RWPE1 (cell line): ENCODE results near the gene VPS54.

ENCODE experiments used
- CTCF ChIA-PET: fragments of 350-600 bp; sonication (Branson Sonifier 250); formaldehyde crosslinking; extraction: SDS; loops from one replicate; lab custom pipeline; 2021; lab: Yijun Ruan, JAX
- POLR2A ChIA-PET: fragments of 400-600 bp; formaldehyde crosslinking; extraction: SDS; loops from one replicate; lab custom pipeline; 2020; ENCODE audit warnings: antibody characterized with exemption; ENCODE audit not compliant: low non-redundant PET; lab: Yijun Ruan, JAX
- DNase-seq: peaks from one replicate; pipeline ENCODE4 v3.0.0; 2012; ENCODE audit warnings: low spot score
- H3K27ac ChIP-seq: fragments of 450-650 bp; 2 replicates; pipeline ENCODE4 v1.5.1; 2017
- CTCF ChIP-seq: fragments of 450-650 bp; conservative IDR thresholded peaks from 2 replicates; pipeline ENCODE4 v1.5.1; 2017; ENCODE audit warnings: low read depth, mild to moderate bottlenecking

Gene VPS54

GRCh38 chr2:63858291-63858690 is 160.9 kb downstream of the VPS54 start:
- POLR2A ChIA-PET = no interaction called here
- DNase-seq = no peak
- no peak overlapping the region for H3K27ac ChIP-seq
- CTCF ChIA-PET = interaction anchor here (1.0 kb wide), 1 partner anchor 269 kb away, joined by 3 read pairs; no protein-coding TSS in a partner anchor
- no peak for TF ChIP-seq CTCF

DNA sequence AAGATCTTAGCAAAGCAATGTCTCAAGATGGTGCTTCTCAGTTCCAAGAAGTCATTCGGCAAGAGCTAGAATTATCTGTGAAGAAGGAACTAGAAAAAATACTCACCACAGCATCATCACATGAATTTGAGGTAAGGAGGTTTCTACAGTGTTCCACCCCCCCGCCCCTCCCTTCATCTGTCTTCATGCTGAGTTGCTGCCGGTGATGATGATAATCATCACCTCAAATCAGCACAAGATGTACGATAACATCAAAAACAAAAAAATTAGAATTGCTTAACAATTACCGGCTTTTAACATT is 163.0 kb downstream of the VPS54 start:
- DNase-seq = no peak
- ChIA-PET CTCF (interaction anchor here (0.5 to 1.0 kb wide), 2 partner anchors 164 to 577 kb away, joined by 3 read pairs; no protein-coding TSS in a partner anchor), POLR2A (no interaction called here)
- no peak for TF ChIP-seq CTCF
- no peak overlapping the region for H3K27ac ChIP-seq

DNA sequence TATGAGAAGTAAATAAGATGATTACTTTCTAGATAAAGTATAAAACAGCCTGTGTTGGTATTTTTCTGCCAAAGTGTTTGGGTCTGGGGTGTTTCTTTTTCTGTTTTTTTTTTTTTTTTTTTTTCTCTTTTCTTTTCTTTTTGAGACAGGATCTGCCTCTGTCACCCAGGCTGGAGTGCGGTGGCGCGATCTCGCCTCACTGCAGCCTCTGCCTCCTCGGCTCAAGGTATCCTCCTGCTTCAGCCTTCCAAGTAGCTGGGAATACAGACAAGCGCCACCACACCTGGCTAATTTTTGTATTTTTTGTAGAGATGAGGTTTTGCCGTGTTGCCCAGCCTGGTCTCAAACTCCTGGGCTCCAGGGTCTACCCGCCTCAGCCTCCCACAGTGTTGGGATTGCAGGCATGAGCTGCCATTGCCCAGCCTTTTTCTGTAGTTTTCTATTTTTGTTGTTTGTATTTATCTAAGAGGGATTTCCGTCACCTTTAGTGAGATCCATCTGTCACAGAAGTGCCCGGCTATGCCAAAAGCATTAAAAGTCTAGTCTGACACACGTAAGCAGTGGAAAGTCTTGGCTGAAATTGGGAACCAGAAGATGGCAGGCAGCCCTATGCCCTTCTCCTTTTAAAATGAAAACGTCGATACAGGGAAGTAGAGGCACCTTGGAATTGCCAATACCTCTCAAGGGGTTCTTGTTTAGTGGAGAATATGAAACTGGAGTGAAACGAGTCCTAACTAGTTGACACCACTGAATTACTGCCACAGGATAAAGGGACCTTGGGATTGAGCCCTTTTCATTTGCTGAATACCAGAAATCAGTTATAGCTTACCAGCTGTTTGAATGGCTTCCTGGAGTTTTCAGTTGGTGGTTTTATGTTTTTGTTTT is 163.6 kb downstream of the VPS54 start:
- DNase-seq = no peak
- ChIA-PET POLR2A (no interaction called here), CTCF (interaction anchor here (0.5 to 1.0 kb wide), 2 partner anchors 164 to 577 kb away, joined by 3 read pairs; no protein-coding TSS in a partner anchor)
- no peak overlapping the region for H3K27ac ChIP-seq
- TF ChIP-seq CTCF = no peak

GRCh38 chr2:63853527-63854310 is 165.5 kb downstream of the VPS54 start:
- ChIA-PET POLR2A (no interaction called here), CTCF (no interaction called here)
- TF ChIP-seq CTCF = no peak
- DNase-seq = no peak
- no peak overlapping the region for H3K27ac ChIP-seq

DNA sequence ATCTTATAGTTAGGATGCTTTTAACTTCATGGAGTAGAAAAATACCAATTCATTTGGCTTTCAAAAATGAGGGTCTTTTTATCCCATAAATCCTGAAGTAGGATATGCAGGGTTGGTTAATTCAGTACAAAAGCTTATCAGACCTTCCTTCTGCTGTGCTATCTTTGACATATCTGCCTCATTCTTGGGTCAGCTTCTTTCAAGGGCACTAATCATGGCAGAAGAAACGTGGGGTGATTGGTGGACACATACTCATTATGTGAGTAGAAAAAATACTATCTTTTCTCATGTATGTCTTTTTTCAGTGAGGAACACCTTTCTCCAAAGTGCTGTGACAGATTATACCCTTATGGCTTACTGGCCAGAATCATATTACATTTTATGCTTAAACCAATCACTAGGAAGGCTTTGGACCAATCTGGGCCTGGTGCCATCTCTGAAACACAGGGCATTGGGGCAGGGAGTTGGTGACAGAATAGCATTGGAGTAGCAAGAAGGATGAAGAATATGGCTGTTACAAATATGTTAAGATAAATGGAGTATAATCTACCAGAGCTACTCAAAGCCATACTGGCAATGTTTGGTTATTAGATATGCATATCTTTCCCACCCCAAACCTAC is 167.4 kb downstream of the VPS54 start:
- DNase-seq = no peak
- POLR2A ChIA-PET = no interaction called here
- TF ChIP-seq CTCF = no peak
- H3K27ac ChIP-seq = no peak overlapping the region
- CTCF ChIA-PET = no interaction called here

DNA sequence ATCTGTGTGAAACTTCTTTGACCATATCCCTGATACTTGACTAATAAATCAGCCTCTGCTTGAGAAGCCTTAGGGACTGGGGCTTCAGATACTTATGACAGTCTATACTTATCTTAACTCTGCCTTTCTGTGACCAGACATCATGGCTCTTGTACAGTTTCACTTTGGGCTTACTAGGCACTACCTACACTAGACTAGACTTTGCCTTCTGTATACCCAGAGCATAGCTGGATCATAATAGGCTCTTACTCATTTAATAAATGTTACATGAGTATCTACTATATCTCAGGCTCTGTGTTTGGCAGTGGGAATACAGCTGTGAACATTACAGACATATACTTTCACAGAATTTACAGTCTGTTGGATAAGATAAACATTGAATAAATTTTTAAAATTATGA is 168.6 kb downstream of the VPS54 start:
- no peak overlapping the region for H3K27ac ChIP-seq
- no peak for DNase-seq
- POLR2A ChIA-PET = no interaction called here
- CTCF ChIA-PET = no interaction called here
- no peak for TF ChIP-seq CTCF
